ENCODE measurements around the gene EPHA8.

DNA sequence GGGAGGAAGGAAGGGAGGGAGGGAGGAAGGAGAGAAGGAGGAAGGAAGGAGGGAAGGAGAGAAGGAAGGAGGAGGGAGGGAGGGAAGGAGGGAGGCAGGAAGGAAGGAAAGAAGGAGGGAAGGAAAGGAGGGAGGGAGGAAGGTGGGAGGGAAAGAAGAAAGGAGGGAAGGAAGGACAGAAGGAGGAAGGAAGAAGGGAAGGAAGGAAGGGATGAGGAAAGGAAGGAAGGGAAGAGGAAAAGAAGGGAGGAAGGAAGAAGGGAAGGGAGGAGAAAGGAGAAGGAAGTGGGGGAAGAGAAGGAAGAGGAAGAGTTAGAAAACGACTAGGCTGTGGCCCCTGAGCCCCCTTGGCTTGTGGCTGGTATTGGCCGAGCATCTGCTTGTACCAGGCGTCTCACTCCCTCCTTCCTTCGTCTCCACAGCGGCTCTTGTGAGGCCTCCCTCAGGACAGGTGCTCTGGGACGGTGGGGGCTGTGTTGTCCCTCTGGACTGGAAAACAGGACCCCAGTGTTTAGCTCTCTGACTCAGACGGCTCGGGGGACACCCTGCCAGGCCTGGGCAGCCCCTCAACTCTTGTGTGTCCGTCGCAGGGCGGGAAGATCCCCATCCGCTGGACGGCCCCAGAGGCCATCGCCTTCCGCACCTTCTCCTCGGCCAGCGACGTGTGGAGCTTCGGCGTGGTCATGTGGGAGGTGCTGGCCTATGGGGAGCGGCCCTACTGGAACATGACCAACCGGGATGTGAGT lies 37.0 kb downstream of the EPHA8 start:
- TF ChIP-seq, protein P1, sequence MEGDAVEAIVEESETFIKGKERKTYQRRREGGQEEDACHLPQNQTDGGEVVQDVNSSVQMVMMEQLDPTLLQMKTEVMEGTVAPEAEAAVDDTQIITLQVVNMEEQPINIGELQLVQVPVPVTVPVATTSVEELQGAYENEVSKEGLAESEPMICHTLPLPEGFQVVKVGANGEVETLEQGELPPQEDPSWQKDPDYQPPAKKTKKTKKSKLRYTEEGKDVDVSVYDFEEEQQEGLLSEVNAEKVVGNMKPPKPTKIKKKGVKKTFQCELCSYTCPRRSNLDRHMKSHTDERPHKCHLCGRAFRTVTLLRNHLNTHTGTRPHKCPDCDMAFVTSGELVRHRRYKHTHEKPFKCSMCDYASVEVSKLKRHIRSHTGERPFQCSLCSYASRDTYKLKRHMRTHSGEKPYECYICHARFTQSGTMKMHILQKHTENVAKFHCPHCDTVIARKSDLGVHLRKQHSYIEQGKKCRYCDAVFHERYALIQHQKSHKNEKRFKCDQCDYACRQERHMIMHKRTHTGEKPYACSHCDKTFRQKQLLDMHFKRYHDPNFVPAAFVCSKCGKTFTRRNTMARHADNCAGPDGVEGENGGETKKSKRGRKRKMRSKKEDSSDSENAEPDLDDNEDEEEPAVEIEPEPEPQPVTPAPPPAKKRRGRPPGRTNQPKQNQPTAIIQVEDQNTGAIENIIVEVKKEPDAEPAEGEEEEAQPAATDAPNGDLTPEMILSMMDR (IDR thresholded peaks at IDR 0.05), result no peak
- TF ChIP-seq POLR2A (IDR thresholded peaks at IDR 0.05; ENCODE audit: low read length) (no peak), BHLHE40 (IDR thresholded peaks at IDR 0.05; ENCODE audit: low read depth, low read length) (no peak)
